HG03280 (cell line): ENCODE results near the gene SFSWAP.
"Not testable (repeated sequence)": the region's sequence is repeated elsewhere in the genome, so short reads cannot be mapped to it uniquely, and the experiment has no call there.

Experiments
- ATAC-seq: cut with Tn5 transposase; IDR thresholded peaks from one replicate; pipeline ENCODE4 v1.9.1; 2021; ENCODE audit warnings: mild to moderate bottlenecking, moderate library complexity; ENCODE audit not compliant: unreplicated experiment

The SFSWAP gene

GRCh38 chr12:131755305-131756113 lies 44.6 kb downstream of the SFSWAP start:
- peak; percentile 55 for ATAC-seq

- ATAC-seq = no peak
Measured at GRCh38 chr12:131756441-131756840, 45.6 kb downstream of the SFSWAP start.

- ATAC-seq = no peak
Measured at GRCh38 chr12:131757111-131757510, 46.2 kb downstream of the SFSWAP start.

GRCh38 chr12:131758016-131758739 lies 47.3 kb downstream of the SFSWAP start:
- no peak for ATAC-seq

GRCh38 chr12:131759176-131759575 lies 48.3 kb downstream of the SFSWAP start:
- no peak for ATAC-seq

GRCh38 chr12:131761638-131762037 lies 50.7 kb downstream of the SFSWAP start:
- ATAC-seq = no peak

- ATAC-seq = no peak
Measured at GRCh38 chr12:131764738-131765137, 53.8 kb downstream of the SFSWAP start.

GRCh38 chr12:131765961-131766360 lies 55.1 kb downstream of the SFSWAP start:
- no peak for ATAC-seq

- ATAC-seq = no peak
Measured at GRCh38 chr12:131766382-131767107, 55.7 kb downstream of the SFSWAP start.

- no peak for ATAC-seq
Measured at GRCh38 chr12:131770120-131770519, 59.2 kb downstream of the SFSWAP start.

- no peak for ATAC-seq
Measured at GRCh38 chr12:131771965-131772364, 61.1 kb downstream of the SFSWAP start.

GRCh38 chr12:131773582-131774221 lies 62.8 kb downstream of the SFSWAP start:
- peak; percentile 66 for ATAC-seq

GRCh38 chr12:131774576-131775391 lies 63.9 kb downstream of the SFSWAP start:
- ATAC-seq = no peak

GRCh38 chr12:131775392-131776236 lies 64.7 kb downstream of the SFSWAP start:
- ATAC-seq = no peak

- ATAC-seq = no peak
Measured at GRCh38 chr12:131776237-131776889, 65.5 kb downstream of the SFSWAP start.

- ATAC-seq = not testable (repeated sequence)
Measured at GRCh38 chr12:131777269-131777668, 66.4 kb downstream of the SFSWAP start.

- no peak for ATAC-seq
Measured at GRCh38 chr12:131779027-131779426, 68.1 kb downstream of the SFSWAP start.

- no peak for ATAC-seq
Measured at GRCh38 chr12:131782061-131782460, 71.2 kb downstream of the SFSWAP start.
